ENCODE results near the gene TTC34.

TTC34 gene

DNA sequence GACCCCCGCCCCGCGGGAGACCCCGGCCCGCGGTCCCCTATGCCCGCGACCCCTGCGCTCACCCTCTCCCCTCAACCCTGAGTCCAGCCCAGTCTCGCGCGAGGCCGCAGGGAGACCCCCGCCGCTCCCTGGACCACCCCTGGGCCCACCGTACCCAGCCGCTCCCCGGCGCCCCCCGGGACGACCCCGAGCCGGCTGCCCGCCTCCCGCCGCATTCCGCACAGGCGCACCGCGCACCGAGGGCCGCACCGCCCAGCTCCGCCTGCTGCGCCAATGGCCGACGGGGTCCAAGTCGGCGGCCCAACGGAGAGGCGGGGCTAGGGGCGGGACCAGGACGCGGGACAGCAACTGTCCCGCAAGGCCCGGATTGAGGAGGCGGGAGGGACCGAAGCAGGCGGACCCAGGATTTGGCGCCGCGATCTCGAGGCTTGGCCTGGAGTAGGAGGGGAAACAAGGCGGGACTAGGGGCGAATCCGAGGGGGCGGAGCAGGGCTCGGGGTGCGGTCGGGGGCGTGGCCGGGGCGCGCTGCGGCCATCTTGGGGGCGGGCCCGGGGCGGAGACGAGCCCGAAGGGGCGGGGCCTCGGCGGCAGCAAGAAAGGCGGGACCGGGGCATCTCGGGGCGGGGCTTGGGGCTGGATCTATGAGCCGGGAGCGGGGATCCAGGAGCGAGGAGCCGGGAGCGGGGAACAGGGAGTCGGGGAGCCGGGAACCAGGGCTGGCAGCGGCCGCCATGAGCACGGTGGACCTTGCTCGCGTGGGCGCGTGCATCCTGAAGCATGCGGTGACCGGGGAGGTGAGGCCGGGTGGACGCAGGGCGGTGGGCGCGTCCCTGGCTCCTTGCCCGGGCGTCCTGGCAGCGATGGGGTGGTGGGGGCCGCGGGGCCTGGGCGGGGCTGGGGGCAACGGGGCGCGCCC lies 215.1 kb downstream of the TTC34 start, which contains the start of gene PRXL2B:
Gene PRXL2B (plus strand): TSS at position 624 of the 917 bp plus-strand sequence. CDS start 109 bp downstream, at position 733.
- Histone ChIP-seq H3K4me3 (ENCODE audit: insufficient read depth in 1 of 2, low read depth in 1 of 2, low read length in 2 of 2) (peak within 1 kb of the TSS; percentile 88 to 93), H2BK12ac (ENCODE audit: low read length in 2 of 2) (no peak within 1 kb of the TSS), H4K91ac (ENCODE audit: low read length) (peak within 1 kb of the TSS; percentile 93), H3K27me3 (ENCODE audit: control insufficient read depth in 1 of 2, insufficient read depth in 1 of 2, low read length in 2 of 2) (peaks cover 0 to 2% of the 10 kb centered on the region in 2 experiments), H3K79me1 (replicated peaks; ENCODE audit: low read length, poor library complexity, severe bottlenecking) (peaks cover 16% of the 10 kb centered on the region), H3K4me2 (ENCODE audit: low read length, poor library complexity, severe bottlenecking) (peak within 1 kb of the TSS; percentile 94), H2BK5ac (ENCODE audit: low read depth, low read length, poor library complexity, severe bottlenecking) (no peak within 1 kb of the TSS), H3K18ac (ENCODE audit: low read depth in 1 of 2, low read length in 2 of 2) (peak within 1 kb of the TSS; percentile 88 to 96), H2BK120ac (ENCODE audit: low read depth, low read length) (peak within 1 kb of the TSS; percentile 92), H2BK15ac (ENCODE audit: low read depth, poor library complexity, severe bottlenecking) (peak within 1 kb of the TSS; percentile 73), H2AK5ac (ENCODE audit: low read length, severe bottlenecking) (no peak within 1 kb of the TSS), H3K9ac (ENCODE audit: low read length) (peak within 1 kb of the TSS; percentile 90), H3K9me3 (ENCODE audit: control insufficient read depth, low read length) (no peaks in the 10 kb centered on the region), H4K8ac (ENCODE audit: low read length) (peak within 1 kb of the TSS; percentile 96), H3K14ac (ENCODE audit: low read length in 2 of 2) (peak within 1 kb of the TSS in 1 of 2 experiments; percentile 78), H2AFZ (ENCODE audit: low read depth, low read length) (peak within 1 kb of the TSS; percentile 94), H3K23ac (ENCODE audit: low read length in 2 of 2) (peak within 1 kb of the TSS in 1 of 2 experiments; percentile 90), H3K4me1 (ENCODE audit: control insufficient read depth, insufficient read depth, low read depth, low read length) (peaks cover 21% of the 10 kb centered on the region), H3K36me3 (ENCODE audit: control insufficient read depth in 1 of 2, insufficient read depth in 2 of 2, low read depth in 1 of 2, low read length in 2 of 2) (peaks cover 3 to 27% of the 10 kb centered on the region in 2 experiments), H3K27ac (ENCODE audit: low read length, poor library complexity, severe bottlenecking) (peak within 1 kb of the TSS; percentile 36), H3K4ac (ENCODE audit: low read depth in 1 of 2, low read length in 2 of 2) (peak within 1 kb of the TSS; percentile 76 to 89)
- DNase-seq, result peak; percentile 99
- WGBS, result 1% methylated on average over 83 of the region's 107 CpGs

All from mesenchymal stem cell (in vitro differentiated cells and primary cell).